GM12801 (cell line): ENCODE data around the gene ATRX.

Experiments used
- TF ChIP-seq, protein P1 (sequence below): IDR thresholded peaks from one replicate; pipeline ENCODE4 v1.5.1; 2011; ENCODE audit warnings: control low read depth; ENCODE audit not compliant: insufficient read length; ENCODE audit errors: extremely low read depth

ATRX gene

DNA sequence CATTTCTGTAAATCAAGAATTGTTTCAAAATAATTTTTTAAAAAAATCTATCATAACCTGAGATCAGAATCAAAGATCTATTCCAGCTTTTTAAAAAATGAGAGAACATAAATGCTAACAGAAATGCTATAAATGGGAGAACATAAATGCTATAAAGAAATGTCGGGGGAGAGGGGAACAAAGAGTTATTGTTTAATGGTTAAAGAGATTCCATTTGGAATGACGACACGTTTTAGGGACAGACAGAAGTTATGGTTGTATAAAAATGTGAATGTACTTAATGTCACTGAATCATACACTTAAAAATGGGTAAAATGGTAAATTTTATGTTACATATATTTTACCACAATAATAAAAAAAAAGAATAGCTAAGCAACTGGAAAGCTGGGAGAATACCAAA, 127.1 kb downstream of the ATRX start:
- TF ChIP-seq, protein P1, sequence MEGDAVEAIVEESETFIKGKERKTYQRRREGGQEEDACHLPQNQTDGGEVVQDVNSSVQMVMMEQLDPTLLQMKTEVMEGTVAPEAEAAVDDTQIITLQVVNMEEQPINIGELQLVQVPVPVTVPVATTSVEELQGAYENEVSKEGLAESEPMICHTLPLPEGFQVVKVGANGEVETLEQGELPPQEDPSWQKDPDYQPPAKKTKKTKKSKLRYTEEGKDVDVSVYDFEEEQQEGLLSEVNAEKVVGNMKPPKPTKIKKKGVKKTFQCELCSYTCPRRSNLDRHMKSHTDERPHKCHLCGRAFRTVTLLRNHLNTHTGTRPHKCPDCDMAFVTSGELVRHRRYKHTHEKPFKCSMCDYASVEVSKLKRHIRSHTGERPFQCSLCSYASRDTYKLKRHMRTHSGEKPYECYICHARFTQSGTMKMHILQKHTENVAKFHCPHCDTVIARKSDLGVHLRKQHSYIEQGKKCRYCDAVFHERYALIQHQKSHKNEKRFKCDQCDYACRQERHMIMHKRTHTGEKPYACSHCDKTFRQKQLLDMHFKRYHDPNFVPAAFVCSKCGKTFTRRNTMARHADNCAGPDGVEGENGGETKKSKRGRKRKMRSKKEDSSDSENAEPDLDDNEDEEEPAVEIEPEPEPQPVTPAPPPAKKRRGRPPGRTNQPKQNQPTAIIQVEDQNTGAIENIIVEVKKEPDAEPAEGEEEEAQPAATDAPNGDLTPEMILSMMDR: no peak

DNA sequence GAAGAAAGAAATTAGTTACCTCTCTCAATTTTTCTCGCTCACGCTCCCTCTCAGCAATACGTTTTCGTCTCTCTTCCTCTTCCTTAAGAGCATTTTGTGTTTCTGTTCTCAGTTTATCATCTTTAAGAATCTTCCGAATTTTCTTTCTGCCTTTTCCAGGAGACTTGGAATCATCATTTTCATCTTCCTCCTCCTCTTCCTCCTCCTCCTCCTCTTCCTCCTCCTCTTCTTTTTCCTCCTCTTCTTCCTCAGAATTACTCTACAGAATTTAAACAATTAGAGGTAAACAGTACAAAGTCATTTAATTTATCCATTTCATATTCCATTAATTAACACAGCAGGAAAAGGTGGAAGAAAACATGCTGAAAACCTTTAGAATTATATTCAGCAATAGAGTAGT, 133.9 kb downstream of the ATRX start:
- TF ChIP-seq, protein P1: no peak

DNA sequence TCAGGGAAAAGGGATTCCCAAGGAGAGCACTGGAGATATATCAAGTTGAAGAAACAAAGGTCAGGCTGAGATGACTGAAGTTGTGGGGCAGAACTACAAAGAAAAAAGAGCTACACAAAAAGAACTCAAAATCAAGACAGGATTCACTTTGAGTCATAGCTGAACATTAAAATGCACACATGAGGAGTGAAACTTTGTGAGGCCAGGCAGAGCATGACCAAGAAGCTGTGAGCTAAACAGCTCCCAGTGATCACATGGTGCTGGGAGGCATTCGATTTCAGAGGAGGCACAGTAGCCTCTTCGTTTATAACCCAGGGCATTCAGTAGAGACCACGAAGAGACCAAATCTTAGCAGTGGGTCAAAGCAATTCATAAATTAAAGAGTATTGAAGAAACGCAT, 145.3 kb downstream of the ATRX start:
- TF ChIP-seq, protein P1: no peak

DNA sequence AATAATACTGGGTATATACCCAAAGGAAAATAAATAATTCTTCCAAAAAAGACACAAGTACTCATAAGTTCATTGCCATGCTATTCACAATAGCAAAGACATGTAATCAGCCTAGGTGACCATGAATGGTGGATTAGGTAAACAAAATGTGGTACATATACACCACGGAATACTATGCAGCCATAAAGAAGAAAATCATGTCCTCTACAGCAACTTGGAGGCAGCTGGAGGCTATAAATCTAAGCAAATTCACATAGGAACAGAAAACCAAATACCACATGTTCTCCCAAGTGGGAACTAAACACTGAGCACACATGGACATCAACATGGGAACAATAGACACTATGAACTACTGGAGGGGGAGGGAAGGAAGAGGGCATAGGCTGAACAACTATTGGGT, 146.2 kb downstream of the ATRX start:
- TF ChIP-seq, protein P1: no peak

DNA sequence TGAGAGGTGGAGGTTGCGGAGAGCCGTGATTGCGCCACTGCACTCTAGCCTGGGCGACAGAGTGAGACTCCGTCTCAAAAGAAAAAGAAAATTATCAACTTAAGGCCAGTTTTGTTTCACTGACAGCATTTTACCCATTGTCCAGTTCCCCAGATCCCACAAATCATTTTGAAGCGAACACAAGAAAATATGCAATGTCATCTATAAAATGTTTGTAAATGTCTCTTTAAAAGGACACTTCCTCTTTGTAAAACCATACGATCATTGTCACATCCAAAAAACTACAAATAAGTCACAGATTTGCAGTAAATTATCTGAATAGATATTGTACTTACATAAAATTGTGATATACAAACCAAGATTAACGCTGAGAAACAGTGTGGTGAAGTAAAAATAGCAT, 147.6 kb downstream of the ATRX start:
- TF ChIP-seq, protein P1: no peak

DNA sequence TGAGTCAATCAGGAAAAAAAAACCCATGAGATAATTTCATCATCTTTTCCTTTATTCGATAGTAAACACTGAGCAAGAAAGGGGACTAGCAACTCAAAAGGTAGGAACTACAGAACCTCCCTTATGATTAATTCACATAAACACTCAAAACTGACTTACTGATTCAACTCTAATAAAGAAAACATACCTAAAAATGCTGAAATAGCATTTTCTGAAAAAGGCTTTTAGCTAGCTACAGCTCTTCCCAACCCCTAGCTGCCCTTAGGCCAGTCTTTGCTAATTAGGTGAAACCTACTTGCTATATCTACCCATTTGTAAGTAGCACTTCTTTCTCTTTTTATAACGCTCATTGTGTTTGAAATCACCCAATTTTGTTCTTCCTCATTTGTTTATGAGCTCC, 150.6 kb downstream of the ATRX start:
- TF ChIP-seq, protein P1: no peak

DNA sequence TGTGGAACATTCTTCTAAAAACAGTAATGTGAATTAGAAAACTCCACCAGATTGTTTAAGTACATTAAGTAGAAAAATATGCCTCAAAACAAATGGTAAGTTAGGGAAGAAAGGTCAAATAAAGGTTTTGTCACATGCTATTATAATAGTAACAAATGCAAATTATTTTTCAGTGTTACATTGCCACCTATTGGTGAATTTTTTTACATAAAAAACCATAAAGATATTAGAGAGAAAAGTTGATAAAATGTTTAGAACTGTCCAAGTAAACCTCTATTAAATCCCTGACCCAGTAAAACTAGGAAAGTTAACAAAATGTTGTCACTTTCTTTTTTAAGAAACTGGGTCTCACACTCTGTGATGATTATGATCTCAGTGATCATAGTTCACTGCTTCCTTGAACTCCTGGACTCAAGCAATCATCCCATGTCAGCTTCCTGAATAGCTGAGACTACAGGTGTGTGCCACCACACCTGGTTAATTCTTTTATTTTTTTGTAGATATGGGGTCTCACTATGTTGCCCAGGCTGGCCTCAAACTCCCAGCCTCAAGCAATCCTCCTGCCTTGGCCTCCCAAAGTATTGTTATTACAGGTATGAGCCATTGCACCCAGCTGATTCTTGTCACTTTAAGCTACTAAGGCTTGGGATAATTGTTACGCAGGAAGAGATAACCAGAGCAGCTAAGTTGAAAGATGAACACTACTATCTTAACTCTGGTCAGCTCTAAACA, 157.6 kb downstream of the ATRX start:
- TF ChIP-seq, protein P1: no peak
